ENCODE results near the gene HCAR1.

DNA sequence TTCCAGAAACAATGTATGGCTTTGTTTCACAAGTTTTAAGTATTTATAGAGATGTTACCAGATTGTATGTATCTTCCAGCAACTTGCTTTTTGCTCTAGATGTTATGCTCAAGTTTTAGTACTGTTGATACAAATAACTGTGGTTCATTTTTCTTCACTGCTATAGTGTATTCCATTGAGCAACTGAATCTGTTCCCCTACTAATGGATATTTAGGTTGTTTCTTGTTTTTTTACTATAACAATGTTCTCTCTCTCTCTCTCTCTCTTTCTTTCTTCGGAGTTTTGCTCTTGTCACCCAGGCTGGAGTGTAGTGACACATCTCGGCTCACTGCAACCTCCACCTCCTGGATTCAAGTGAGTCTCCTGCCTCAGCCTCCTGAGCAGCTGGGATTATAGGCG lies 44.1 kb downstream of the HCAR1 start:
- TF ChIP-seq EZH2phosphoT487 (IDR thresholded peaks at IDR 0.05; ENCODE audit: insufficient read depth, low read depth) (no peak), EZH2 (IDR thresholded peaks at IDR 0.05; ENCODE audit: insufficient read depth, poor library complexity, severe bottlenecking) (no peak)

All from GM23248 (cell line).